ENCODE data around the gene ZMIZ1.

Gene ZMIZ1

DNA sequence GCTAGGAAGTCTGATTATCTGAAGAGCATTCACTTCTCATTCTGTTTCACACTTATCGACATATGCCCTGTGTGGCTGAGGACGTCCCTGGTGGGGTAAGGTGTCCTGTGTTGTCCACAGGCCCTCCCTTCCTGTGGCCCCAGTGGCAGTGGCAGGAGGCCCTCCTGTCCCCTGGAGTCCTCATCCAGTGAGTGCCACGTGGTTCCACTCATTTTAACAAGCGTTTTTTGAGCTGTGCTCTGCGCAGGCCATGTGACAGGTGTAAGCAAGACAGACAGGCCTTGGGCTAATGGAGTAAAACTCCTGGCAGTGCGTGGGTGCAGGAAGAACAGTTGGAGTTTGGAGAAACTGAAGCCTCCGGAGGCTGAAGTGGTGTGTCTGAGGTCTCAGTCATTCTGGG, 239.2 kb downstream of the ZMIZ1 start:
- DNase-seq (ENCODE audit: low spot score), result no peak

DNA sequence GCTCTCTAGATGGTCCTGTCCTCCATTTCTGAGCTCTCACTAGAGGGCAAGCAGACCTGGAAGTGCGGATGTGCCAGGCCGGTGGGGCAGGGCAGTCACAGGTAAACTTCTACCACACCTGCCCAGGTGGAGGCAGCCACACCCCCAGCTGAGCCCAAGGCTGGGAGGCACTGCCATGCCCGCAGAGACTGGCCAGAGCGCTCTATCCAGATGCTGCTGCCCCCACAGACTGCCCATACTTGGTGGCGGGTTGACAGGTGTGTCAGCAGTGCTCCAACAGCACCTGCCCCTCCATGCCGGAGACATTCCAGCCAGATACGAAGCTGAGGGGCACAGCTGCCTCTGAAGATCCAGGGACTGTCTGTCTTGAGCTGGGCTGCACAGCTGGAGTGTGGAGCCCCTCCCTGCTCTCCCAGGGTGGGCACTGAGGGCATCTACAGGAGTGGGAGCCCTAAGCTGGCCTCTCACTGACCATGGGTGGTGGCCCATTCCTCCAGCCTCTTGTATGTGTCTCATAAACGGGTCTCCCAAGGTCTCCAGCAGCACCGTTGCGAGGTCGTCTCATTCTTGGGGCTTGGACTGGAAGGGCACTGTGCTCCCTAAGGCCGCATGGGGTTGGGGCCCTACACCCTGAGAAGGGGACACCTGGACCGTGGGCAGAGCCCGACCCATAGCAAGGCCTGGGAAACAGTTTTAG, 240.4 kb downstream of the ZMIZ1 start:
- DNase-seq (ENCODE audit: low spot score), result no peak

DNA sequence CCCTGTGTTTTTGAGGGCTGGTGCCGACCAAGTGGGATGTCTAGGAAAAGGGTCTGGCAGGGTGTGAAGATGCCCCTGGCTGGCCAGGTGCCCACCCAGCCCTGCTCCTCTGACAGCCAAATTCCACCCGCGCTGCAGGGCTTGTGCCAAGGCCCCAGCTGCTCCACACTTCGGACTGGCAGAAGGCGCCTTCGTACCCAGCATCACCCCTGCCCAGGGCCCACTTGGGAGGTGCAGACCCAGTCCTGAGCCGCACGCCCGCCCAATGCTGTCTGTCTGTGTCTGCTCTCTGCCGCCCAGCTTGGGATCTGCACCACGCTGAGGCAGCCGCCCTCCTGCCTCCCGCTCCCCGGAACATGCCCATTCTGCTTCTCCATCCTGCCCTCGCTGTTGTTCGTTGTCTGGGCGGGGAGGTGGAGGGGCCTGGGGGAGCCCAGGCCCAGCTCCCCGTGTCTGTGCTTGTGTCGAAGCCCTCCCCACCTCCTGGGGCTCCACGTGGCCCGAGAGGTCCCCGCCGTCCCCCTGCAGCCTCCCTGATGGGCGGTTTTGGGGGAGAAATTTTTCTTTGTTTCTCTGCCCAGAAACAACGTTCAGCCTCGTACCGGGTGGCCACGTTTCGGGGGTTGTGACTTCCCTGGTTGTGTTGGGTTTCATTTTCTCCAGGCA, 241.6 kb downstream of the ZMIZ1 start:
- DNase-seq (ENCODE audit: low spot score), result no peak

- no peak for DNase-seq (ENCODE audit: low spot score)
Measured at GRCh38 chr10:79310911-79311573, 242.3 kb downstream of the ZMIZ1 start.

DNA sequence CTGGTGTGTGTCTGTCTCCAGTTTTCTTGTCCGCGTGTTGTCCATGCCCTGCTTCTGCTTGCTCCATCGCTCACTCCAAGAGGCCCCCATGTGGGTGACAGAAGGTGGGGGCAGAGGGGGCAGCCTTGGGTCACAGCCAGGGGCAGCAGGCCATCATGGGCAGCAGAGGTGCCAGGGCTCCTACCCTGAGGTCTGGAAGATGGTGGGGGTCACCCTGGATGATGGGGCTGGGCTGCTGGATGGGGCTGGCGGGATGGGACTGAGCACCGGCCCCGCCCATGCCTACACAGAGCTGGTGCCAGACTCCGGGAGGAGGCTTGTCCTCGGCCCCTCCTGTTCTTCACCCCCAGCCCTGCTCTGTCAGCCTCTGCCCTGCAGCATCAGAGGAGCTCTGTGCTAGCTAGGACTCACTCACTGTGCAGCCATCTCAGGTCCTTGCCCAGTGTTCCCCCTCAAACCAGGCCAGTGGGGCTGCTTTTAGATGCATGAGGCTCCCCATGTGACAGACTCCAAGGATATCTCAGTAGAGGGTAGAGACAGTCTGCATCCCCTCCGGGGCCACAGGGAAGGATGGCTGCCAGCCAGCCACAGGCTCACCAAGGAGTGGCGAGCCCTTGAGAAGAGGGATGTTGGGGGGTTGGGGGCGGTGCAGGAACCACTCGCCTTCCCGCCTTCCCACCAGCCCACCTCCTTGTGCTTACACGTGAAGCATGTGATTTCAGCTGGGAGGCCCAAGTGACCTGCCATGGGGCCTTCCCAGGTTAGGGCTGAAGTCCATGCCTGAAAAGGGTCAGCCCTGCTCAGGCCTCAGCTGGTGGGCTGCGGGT, 243.0 kb downstream of the ZMIZ1 start:
- peak; percentile 75 for DNase-seq (ENCODE audit: low spot score)

GRCh38 chr10:79312601-79313187, 243.9 kb downstream of the ZMIZ1 start:
- DNase-seq (ENCODE audit: low spot score), result no peak

GRCh38 chr10:79313320-79313719, 244.6 kb downstream of the ZMIZ1 start:
- DNase-seq (ENCODE audit: low spot score), result no peak

DNA sequence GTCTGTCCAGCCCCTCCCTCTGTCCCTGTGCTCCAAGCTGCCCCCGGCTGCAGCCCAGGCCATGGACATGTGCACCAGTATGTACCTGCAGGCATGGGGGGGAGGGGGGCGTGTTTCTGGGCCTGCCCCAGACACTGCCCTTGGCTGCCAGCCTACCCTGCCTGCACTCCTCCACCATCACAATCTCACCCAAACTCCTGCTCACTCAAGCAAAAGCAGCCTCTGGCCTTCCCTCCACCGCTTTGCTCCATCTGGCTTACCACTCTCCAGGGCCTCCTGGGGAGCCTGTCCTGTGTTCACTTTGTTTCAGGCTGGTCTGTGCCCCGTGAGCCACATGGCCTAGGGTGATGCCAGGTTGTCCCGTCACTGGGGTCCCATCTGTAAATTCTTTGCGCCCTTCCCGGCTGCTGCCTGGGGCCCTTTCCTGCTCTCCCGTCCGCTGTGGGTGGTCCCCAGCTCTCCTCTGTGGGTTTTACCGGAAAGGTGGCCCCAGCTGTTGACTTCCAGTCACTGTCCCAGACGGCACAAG, 245.2 kb downstream of the ZMIZ1 start:
- no peak for DNase-seq (ENCODE audit: low spot score)

DNA sequence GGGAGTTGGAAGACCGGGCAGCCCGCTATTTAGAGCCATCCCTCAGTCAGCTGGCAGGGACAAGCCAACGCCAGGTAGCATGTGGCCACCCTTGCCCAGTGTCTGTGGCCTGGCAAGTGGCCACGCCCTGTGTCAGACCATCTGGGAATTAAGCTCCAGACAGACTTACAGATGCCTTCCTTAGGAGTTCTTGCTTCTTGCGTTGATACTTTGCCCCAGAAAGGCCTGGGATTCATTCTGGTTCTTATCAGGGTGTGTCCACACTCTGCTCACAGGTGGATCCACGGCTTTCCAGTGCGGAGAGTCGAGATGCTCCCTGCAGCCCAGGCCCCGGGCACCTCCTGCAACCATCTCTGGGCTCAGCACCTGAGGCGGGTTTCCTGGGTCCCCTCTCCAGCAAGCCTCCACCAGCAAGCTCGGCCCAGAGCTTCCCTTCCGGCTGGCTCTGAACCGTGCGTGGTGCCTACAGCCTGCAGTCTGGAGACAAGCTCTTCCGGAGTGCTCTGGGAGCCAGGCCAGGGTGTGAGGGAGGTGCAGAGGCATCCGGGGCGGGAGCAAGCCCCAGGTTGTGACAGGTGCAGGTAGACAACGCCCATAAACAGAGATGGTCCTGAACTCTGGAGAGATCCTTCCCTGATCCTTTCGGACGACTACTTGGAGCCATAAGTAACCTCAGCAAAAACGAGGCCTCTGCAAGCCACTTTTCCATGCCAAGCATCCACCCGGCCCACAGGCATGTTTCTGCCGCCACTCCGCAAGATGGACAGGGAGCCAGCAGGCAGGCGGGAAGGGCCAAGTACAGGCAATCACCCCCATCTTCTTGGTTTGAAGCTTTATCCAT, 246.2 kb downstream of the ZMIZ1 start:
- DNase-seq (ENCODE audit: low spot score), result no peak

DNA sequence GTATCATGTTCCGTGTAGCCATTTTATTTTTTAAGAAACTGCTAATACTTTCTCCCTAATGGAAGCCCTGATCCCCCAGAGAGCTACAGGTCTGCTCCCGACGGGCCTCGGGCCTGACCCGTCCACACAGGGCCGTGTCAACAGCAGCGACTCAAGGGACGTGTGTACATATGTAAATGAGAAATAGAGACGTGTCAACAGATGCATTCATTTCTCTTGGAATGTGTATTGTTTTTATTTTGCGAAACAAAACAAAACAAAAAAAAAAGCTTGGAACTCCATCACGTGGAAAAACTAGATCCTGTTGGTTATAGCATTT, 246.8 kb downstream of the ZMIZ1 start:
- DNase-seq (ENCODE audit: low spot score), result no peak

- no peak for DNase-seq (ENCODE audit: low spot score)
Measured at GRCh38 chr10:79316671-79317431, 248.1 kb downstream of the ZMIZ1 start.

GRCh38 chr10:79318369-79318768, 249.6 kb downstream of the ZMIZ1 start:
- DNase-seq (ENCODE audit: low spot score), result no peak

GRCh38 chr10:79319115-79319771, 250.5 kb downstream of the ZMIZ1 start:
- DNase-seq (ENCODE audit: low spot score), result no peak

- DNase-seq (ENCODE audit: low spot score), result no peak
Measured at GRCh38 chr10:79320316-79320715, 251.6 kb downstream of the ZMIZ1 start.

DNA sequence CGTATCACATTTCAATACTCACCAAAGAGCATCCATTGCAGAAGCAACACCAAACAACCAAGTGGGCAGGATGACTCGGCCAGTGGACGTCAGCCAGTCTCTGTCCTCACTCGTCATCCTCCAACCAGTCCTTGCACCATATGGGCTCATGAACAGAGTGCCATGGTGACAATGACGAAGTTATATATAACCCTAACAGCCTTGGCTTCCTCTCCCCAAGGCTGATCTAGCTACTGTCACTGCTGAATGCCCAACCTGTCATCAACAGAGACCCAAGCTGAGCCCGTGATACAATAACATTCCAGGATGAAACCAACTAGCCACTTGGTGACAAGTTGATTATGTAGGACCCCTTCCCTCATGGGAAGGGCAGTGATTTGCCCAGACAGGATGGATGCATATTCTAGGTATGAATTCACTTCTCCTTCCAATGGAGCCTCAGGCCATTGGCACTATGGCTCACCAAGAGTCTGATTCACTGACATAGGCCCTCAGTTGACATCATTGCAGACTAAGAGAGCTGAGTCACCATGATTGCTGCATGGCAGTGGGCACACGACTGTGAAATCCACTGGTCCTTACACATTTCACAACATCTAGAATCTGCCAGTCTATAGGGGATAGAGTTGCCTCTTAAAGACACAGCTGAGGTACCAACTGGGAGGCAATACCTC, 252.2 kb downstream of the ZMIZ1 start:
- no peak for DNase-seq (ENCODE audit: low spot score)

- DNase-seq (ENCODE audit: low spot score), result no peak
Measured at GRCh38 chr10:79321494-79321882, 252.7 kb downstream of the ZMIZ1 start.

- DNase-seq (ENCODE audit: low spot score), result no peak
Measured at GRCh38 chr10:79321951-79322350, 253.2 kb downstream of the ZMIZ1 start.

DNA sequence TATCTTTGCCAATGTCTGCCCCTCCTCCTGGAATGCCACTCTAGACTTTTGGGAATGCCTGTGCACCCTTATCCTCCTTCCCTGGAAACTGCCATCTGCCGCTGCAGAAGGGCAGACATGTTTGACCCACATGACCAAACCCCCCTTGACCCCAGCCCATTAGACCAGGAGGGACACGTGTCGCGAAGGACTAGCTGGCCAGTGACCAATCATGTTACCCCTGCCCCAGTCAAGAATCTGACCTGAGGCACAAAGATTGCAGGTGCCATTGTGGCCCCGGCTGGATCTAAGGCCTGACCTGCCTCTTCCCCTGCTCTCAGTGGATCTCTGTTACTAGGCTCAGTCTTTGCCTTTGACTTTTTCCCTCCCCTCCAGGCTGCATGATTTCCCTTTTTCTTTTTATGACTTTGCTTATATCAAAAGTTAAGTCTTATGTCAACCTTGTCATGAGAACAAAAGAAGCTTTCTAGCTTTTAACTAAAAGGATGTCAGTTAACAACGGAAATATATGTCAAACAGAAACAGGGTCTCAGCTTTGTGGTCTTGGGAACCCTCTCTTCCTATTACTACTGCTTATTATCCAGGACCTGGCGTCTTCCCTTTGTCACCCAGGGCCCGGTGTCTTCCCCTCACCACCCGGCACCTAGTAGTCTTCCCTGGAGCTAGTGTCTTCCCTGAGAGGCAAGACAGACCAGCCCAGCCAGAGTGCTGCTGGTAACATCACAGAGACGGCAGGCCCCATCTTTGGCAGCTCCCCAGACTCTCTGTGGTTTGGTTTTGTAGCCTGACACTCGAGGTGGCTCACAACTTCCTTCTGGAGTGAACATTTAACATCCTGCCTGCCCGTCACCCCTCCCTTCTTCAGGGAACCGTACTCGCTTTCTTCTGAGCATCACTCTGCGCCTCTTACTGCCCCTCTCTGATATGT, 254.1 kb downstream of the ZMIZ1 start:
- no peak for DNase-seq (ENCODE audit: low spot score)

Measured in globus pallidus (tissue), 1 donor.